Stimulated activated CD8-positive, alpha-beta memory T cell treated with anti-CD3 and anti-CD28 coated beads, Interleukin-7, amount 100 ng/mL, for 1 hour (primary cell): ENCODE measurements around the gene ESF1.
"Not testable (repeated sequence)": the region's sequence is repeated elsewhere in the genome, so short reads cannot be mapped to it uniquely, and the experiment has no call there.

Experiments used
- DNase-seq, 2 donors: peaks; one replicate each; pipeline ENCODE4 v3.0.0-alpha.2; 2020; ENCODE audit warnings: low read depth in 2 of 2

The ESF1 gene

GRCh38 chr20:13788167-13788834 is 3.6 kb upstream of the ESF1 start:
- no peak for DNase-seq

- DNase-seq: no peak
These were observed 1.6 kb upstream of the ESF1 start for GRCh38 chr20:13786143-13786828.

GRCh38 chr20:13784271-13784892 is 337 bp downstream of the ESF1 start:
- no peak for DNase-seq

GRCh38 chr20:13783528-13783927 is 1.2 kb downstream of the ESF1 start:
- no peak for DNase-seq

- no peak for DNase-seq
These were observed 5.9 kb downstream of the ESF1 start for GRCh38 chr20:13778827-13779226.

- no peak for DNase-seq
These were observed 7.5 kb downstream of the ESF1 start for GRCh38 chr20:13777171-13777601.

GRCh38 chr20:13775867-13776266 is 8.9 kb downstream of the ESF1 start:
- no peak for DNase-seq

GRCh38 chr20:13772529-13772928 is 12.2 kb downstream of the ESF1 start:
- no peak for DNase-seq

- DNase-seq: no peak
These were observed 12.8 kb downstream of the ESF1 start for GRCh38 chr20:13771853-13772453.

- no peak for DNase-seq
These were observed 14.6 kb downstream of the ESF1 start for GRCh38 chr20:13770141-13770540.

GRCh38 chr20:13765868-13766416 is 18.8 kb downstream of the ESF1 start:
- DNase-seq: no peak

GRCh38 chr20:13765299-13765698 is 19.4 kb downstream of the ESF1 start:
- no peak for DNase-seq

- DNase-seq: not testable (repeated sequence)
These were observed 24.2 kb downstream of the ESF1 start for GRCh38 chr20:13760451-13760946.

GRCh38 chr20:13758884-13759283 is 25.8 kb downstream of the ESF1 start:
- DNase-seq: no peak

- DNase-seq: no peak
These were observed 28.2 kb downstream of the ESF1 start for GRCh38 chr20:13756551-13756950.

- no peak for DNase-seq
These were observed 28.9 kb downstream of the ESF1 start for GRCh38 chr20:13755809-13756208.

- DNase-seq: no peak
These were observed 31.2 kb downstream of the ESF1 start for GRCh38 chr20:13753436-13754036.

GRCh38 chr20:13749811-13750210 is 34.9 kb downstream of the ESF1 start:
- DNase-seq: no peak

GRCh38 chr20:13745784-13746183 is 38.9 kb downstream of the ESF1 start:
- DNase-seq: no peak

- DNase-seq: no peak
These were observed 40.4 kb downstream of the ESF1 start for GRCh38 chr20:13744352-13744751.

- no peak for DNase-seq
These were observed 42.8 kb downstream of the ESF1 start for GRCh38 chr20:13741879-13742278.
